ENCODE data around the gene NUP188. TPM values are rescaled to one million over a fixed set of nuclear protein-coding genes. Genes with fewer than 3 reads are reported as not detected.

The NUP188 gene
- total RNA-seq, 1 donor from 2014 or later: 66.7 TPM

- H3K4me2 ChIP-seq: no peak overlapping the region
- no peaks in the 10 kb centered on the region for H3K9me3 ChIP-seq (ENCODE audit: low read depth)
- H3K79me2 ChIP-seq (ENCODE audit: low read depth): no peaks in the 10 kb centered on the region
- no peaks in the 10 kb centered on the region for H3K4me1 ChIP-seq
- DNase-seq (ENCODE audit: low spot score): no peak
- Mint-ChIP-seq H3K4me1 (peaks cover 5% of the 10 kb centered on the region), H3K9me3 (no peaks in the 10 kb centered on the region), H3K4me3 (no peak overlapping the region), H3K27me3 (ENCODE audit: insufficient read depth, low read depth) (peaks cover 3% of the 10 kb centered on the region), H3K36me3 (no peaks in the 10 kb centered on the region), H3K27ac (no peak overlapping the region)
- H3K27me3 ChIP-seq: no peaks in the 10 kb centered on the region
- H3K9ac ChIP-seq: no peak overlapping the region
- no peak overlapping the region for H3K27ac ChIP-seq
- H3F3A ChIP-seq (ENCODE audit: low read depth): peaks cover 4% of the 10 kb centered on the region
- no peaks in the 10 kb centered on the region for H3K36me3 ChIP-seq
- H3K4me3 ChIP-seq: no peak overlapping the region
- H4K20me1 ChIP-seq (ENCODE audit: low read depth): no peaks in the 10 kb centered on the region
- H2AFZ ChIP-seq (replicated peaks): no peak overlapping the region
- TF ChIP-seq EZH2phosphoT487 (IDR thresholded peaks at IDR 0.05) (no peak), CTCF (IDR thresholded peaks at IDR 0.05) (no peak), EZH2 (IDR thresholded peaks at IDR 0.05) (no peak)
These were observed 18.9 kb upstream of the NUP188 start for GRCh38 chr9:128928624-128929023.

- Mint-ChIP-seq H3K36me3 (no peaks in the 10 kb centered on the region), H3K4me3 (no peak overlapping the region), H3K27ac (no peak overlapping the region), H3K9me3 (no peaks in the 10 kb centered on the region), H3K27me3 (ENCODE audit: insufficient read depth, low read depth) (peaks cover 3% of the 10 kb centered on the region), H3K4me1 (peaks cover 5% of the 10 kb centered on the region)
- Histone ChIP-seq H3K79me2 (ENCODE audit: low read depth) (no peaks in the 10 kb centered on the region), H3K9ac (no peak overlapping the region), H3K27me3 (no peaks in the 10 kb centered on the region), H3K4me1 (no peaks in the 10 kb centered on the region), H2AFZ (replicated peaks) (no peak overlapping the region), H3K4me3 (no peak overlapping the region), H3K27ac (no peak overlapping the region), H3K9me3 (ENCODE audit: low read depth) (no peaks in the 10 kb centered on the region), H3F3A (ENCODE audit: low read depth) (peaks cover 4% of the 10 kb centered on the region), H3K4me2 (no peak overlapping the region), H3K36me3 (no peaks in the 10 kb centered on the region), H4K20me1 (ENCODE audit: low read depth) (no peaks in the 10 kb centered on the region)
- no peak for TF ChIP-seq EZH2 (IDR thresholded peaks at IDR 0.05)
- TF ChIP-seq CTCF (IDR thresholded peaks at IDR 0.05): no peak
- TF ChIP-seq EZH2phosphoT487 (IDR thresholded peaks at IDR 0.05): no peak
- no peak for DNase-seq (ENCODE audit: low spot score)
These were observed 17.9 kb upstream of the NUP188 start for GRCh38 chr9:128929560-128929959.

GRCh38 chr9:128933731-128934130 lies 13.8 kb upstream of the NUP188 start:
- TF ChIP-seq CTCF (IDR thresholded peaks at IDR 0.05) (no peak), EZH2phosphoT487 (IDR thresholded peaks at IDR 0.05) (no peak), EZH2 (IDR thresholded peaks at IDR 0.05) (no peak)
- H3K4me2 ChIP-seq: no peak overlapping the region
- no peaks in the 10 kb centered on the region for H3K36me3 ChIP-seq
- no peaks in the 10 kb centered on the region for H4K20me1 ChIP-seq (ENCODE audit: low read depth)
- H3K27ac ChIP-seq: no peak overlapping the region
- no peak overlapping the region for H3K9ac ChIP-seq
- Mint-ChIP-seq H3K36me3 (no peaks in the 10 kb centered on the region), H3K4me3 (no peak overlapping the region), H3K27me3 (ENCODE audit: insufficient read depth, low read depth) (peaks cover 7% of the 10 kb centered on the region), H3K4me1 (no peaks in the 10 kb centered on the region), H3K9me3 (no peaks in the 10 kb centered on the region), H3K27ac (no peak overlapping the region)
- H3K4me3 ChIP-seq: no peak overlapping the region
- H2AFZ ChIP-seq (replicated peaks): no peak overlapping the region
- no peaks in the 10 kb centered on the region for H3K79me2 ChIP-seq (ENCODE audit: low read depth)
- H3F3A ChIP-seq (ENCODE audit: low read depth): no peaks in the 10 kb centered on the region
- H3K9me3 ChIP-seq (ENCODE audit: low read depth): no peaks in the 10 kb centered on the region
- H3K4me1 ChIP-seq: no peaks in the 10 kb centered on the region
- DNase-seq (ENCODE audit: low spot score): no peak
- H3K27me3 ChIP-seq: no peaks in the 10 kb centered on the region
